HepG2 (cell line): ENCODE measurements around the gene IGSF21. TPM values are rescaled to one million over a fixed set of nuclear protein-coding genes. Genes with fewer than 3 reads are reported as not detected.

Experiments
- ATAC-seq: fragments of 200-7000 bp; cut with Tn5 transposase; 3 replicates; pipeline ENCODE4 v1.9.1; 2020; ENCODE audit warnings: mild to moderate bottlenecking, moderate library complexity
- BruUV-seq: library from RNA; stranded (reverse); fragments of 400-500 nt; replicated peaks from 2 replicates; lab custom pipeline; 2021; lab: Mats Ljungman, UMichigan
- CTCF ChIA-PET: fragments of 300-600 bp; formaldehyde crosslinking; extraction: SDS; loops from one replicate; lab custom pipeline; 2021; ENCODE audit warnings: low total read pairs, inconsistent platforms, low intra/inter-chr PET ratio; lab: Yijun Ruan, JAX
- POLR2A ChIA-PET: fragments of 350-600 bp; sonication (Branson Sonifier 250); formaldehyde crosslinking; loops from one replicate; lab custom pipeline; 2020; ENCODE audit warnings: antibody characterized with exemption, inconsistent platforms; lab: Yijun Ruan, JAX
- DNase-seq: peaks from one replicate; pipeline ENCODE4 v3.0.0-alpha.2; 2015; ENCODE audit warnings: low spot score
- FAIRE-seq: peaks from 3 replicates; lab custom pipeline; 2011; peaks lifted over from hg19 to GRCh38; lab: Jason Lieb, UNC
- H2AFZ ChIP-seq: one replicate; pipeline ENCODE4 v1.6.1; 2011; ENCODE audit warnings: low read length, inconsistent platforms
- H3K27ac ChIP-seq: fragments of 300-600 bp; 3 replicates; pipeline ENCODE4 v1.8.0; 2011; ENCODE audit warnings: mixed run types, mild to moderate bottlenecking, mixed read lengths, low read length, inconsistent platforms; ENCODE audit not compliant: insufficient read depth; ENCODE audit errors: extremely low read length
- H3K27me3 ChIP-seq, 2 experiments: fragments of 200-600 bp in 1 of 2; 2 replicates in 1 of 2; 3 replicates in 1 of 2; pipeline versions ENCODE4 v1.6.0 to v1.8.0; 2011; ENCODE audit warnings: low read length in 2 of 2, mild to moderate bottlenecking in 2 of 2, moderate library complexity in 2 of 2, inconsistent platforms in 1 of 2; ENCODE audit not compliant: insufficient read depth in 2 of 2, control insufficient read depth in 1 of 2
- H3K36me3 ChIP-seq, 2 experiments: fragments of 200-600 bp in 1 of 2; replicated peaks in 1 of 2; 2 replicates in 1 of 2; 3 replicates in 1 of 2; pipeline versions ENCODE4 v1.5.1 to v1.8.0; 2011; ENCODE audit warnings: low read length in 2 of 2, inconsistent platforms in 1 of 2; ENCODE audit not compliant: insufficient read depth in 2 of 2, control insufficient read depth in 1 of 2
- H3K4me1 ChIP-seq: 2 replicates; pipeline ENCODE4 v1.5.1; 2012; ENCODE audit warnings: low read length, inconsistent platforms; ENCODE audit not compliant: insufficient read depth
- H3K4me2 ChIP-seq: 2 replicates; pipeline ENCODE4 v1.6.0; 2011; ENCODE audit warnings: low read depth, low read length, inconsistent platforms
- H3K4me3 ChIP-seq, 3 experiments: fragments of 200-600 bp in 1 of 3; sonication (generic), shearing (Covaris generic) in 1 of 3; replicated peaks in 1 of 3; 2 replicates each; pipeline ENCODE4 v1.5.1; 2011 to 2016; ENCODE audit warnings: low read length in 3 of 3, inconsistent platforms in 2 of 3, low read depth in 2 of 3, mild to moderate bottlenecking in 2 of 3, control low read depth in 1 of 3, mixed read lengths in 1 of 3; ENCODE audit not compliant: insufficient read depth in 1 of 3
- H3K79me2 ChIP-seq: one replicate; pipeline ENCODE4 v1.6.1; 2011; ENCODE audit warnings: low read length, inconsistent platforms; ENCODE audit not compliant: insufficient read depth
- H3K9ac ChIP-seq: 2 replicates; pipeline ENCODE4 v1.6.0; 2011; ENCODE audit warnings: mild to moderate bottlenecking, low read depth, low read length, inconsistent platforms; ENCODE audit not compliant: insufficient read depth
- H3K9me3 ChIP-seq: 2 replicates; pipeline ENCODE4 v1.5.1; 2012; ENCODE audit warnings: mild to moderate bottlenecking, low read length
- H4K20me1 ChIP-seq: 2 replicates; pipeline ENCODE4 v1.6.0; 2011; ENCODE audit warnings: inconsistent platforms, mild to moderate bottlenecking, low read length, moderate library complexity; ENCODE audit not compliant: insufficient read depth
- GPBP1L1 ChIP-seq: sonication (generic); formaldehyde crosslinking; IDR thresholded peaks from 2 replicates; pipeline ENCODE4 v1.5.0; 2020; ENCODE audit warnings: mild to moderate bottlenecking, missing genetic modification reagents
- ZBTB49 ChIP-seq: sonication (generic); formaldehyde crosslinking; IDR thresholded peaks from 2 replicates; pipeline ENCODE4 v1.4.0; 2020; ENCODE audit warnings: missing genetic modification reagents, borderline replicate concordance
- ZFP62 ChIP-seq: sonication (generic); formaldehyde crosslinking; IDR thresholded peaks from 2 replicates; pipeline ENCODE4 v1.4.0; 2020; ENCODE audit warnings: missing genetic modification reagents
- ZGPAT ChIP-seq: IDR thresholded peaks from 2 replicates; pipeline ENCODE4 v1.6.1; 2016; ENCODE audit warnings: mild to moderate bottlenecking
- ZNF670 ChIP-seq: sonication (generic); formaldehyde crosslinking; IDR thresholded peaks from 2 replicates; pipeline ENCODE4 v1.8.0; 2022; ENCODE audit warnings: mild to moderate bottlenecking, missing genetic modification reagents, borderline replicate concordance
- ZNF768 ChIP-seq: sonication (generic); formaldehyde crosslinking; IDR thresholded peaks from 2 replicates; pipeline ENCODE4 v1.4.0; 2020; ENCODE audit warnings: missing genetic modification reagents
- WGBS: methylation state at CpG from one replicate; pipeline ENCODE4 v1.1.6; 2017; ENCODE audit warnings: low lambda C conversion rate; 5-methylcytosine and 5-hydroxymethylcytosine counted together
- in situ Hi-C: cut with HindIII; loops from 2 replicates; pipeline ENCODE4 v1.10.0; 2017; ENCODE audit warnings: low pct_unique_long_range_greater_than_20kb; ENCODE audit not compliant: extremely low pct_ligation_motif_present
- intact Hi-C: fragments of 100-400 bp; cut with micrococcal nuclease; formaldehyde crosslinking; loops from one replicate; pipeline ENCODE4 v1.10.0; 2022; ENCODE audit not compliant: unreplicated experiment
- polyA plus RNA-seq, 8 experiments: library from polyadenylated mRNA; depleted of rRNA in 3 of 8; stranded (reverse) in 7 of 8; unstranded in 1 of 8; fragments of >200 nt; fragmentation: Illumina TruSeq in 4 of 8; extraction: Trizol in 4 of 8; gene quantifications; 2 replicates each; pipeline versions ENCODE4 v1.2.1 to v1.2.3, GENCODE V29; 2011 to 2016; ENCODE audit warnings: low read depth in 4 of 8, missing spikeins in 1 of 8, mixed read lengths in 1 of 8; ENCODE audit not compliant: insufficient read depth in 1 of 8
- total RNA-seq, 5 experiments: library from RNA; depleted of rRNA; stranded (reverse); fragments of >200 nt; fragmentation: Illumina TruSeq; extraction: Trizol; gene quantifications; 2 replicates each; pipeline ENCODE4 v1.2.3, GENCODE V29; 2016; ENCODE audit warnings: low read depth in 1 of 5

The IGSF21 gene
- total and polyA plus RNA-seq, 2 of the 13 experiments (the other 11 are each of a cell fraction or from before 2014, with no cell fraction given), result not detected

- ATAC-seq, result no peak
- Histone ChIP-seq H4K20me1 (no peaks in the 10 kb centered on the region), H3K9ac (no peak overlapping the region), H3K27ac (no peak overlapping the region), H3K36me3 (no peaks in the 10 kb centered on the region)
- DNase-seq, result no peak
- BruUV-seq, result no TSS peak
- intact Hi-C loops, result no loop called here
- TF ChIP-seq ZGPAT (no peak), ZNF670 (CRISPR knock-in tag) (no peak), ZNF768 (CRISPR knock-in tag) (peak; percentile 74), GPBP1L1 (CRISPR knock-in tag) (no peak), ZFP62 (CRISPR knock-in tag) (no peak), ZBTB49 (CRISPR knock-in tag) (no peak)
- TF ChIP-seq, all 625 proteins: peak for 1
- ChIA-PET CTCF (no interaction called here), POLR2A (no interaction called here)
- peaks cover 12% of the 10 kb centered on the region for H3K4me1 ChIP-seq
- H2AFZ ChIP-seq, result no peak overlapping the region
- peaks cover 2% of the 10 kb centered on the region in 2 experiments; a peak in 3 of 5 replicates for H3K27me3 ChIP-seq
- FAIRE-seq, result no peak
- in situ Hi-C loops, result no loop called here
- H3K9me3 ChIP-seq, result no peaks in the 10 kb centered on the region
- H3K4me3 ChIP-seq, result no peak overlapping the region
- H3K4me2 ChIP-seq, result no peak overlapping the region
- WGBS, result 50% methylated on average over 8 of the region's 8 CpGs
- H3K79me2 ChIP-seq, result no peaks in the 10 kb centered on the region
Measured at GRCh38 chr1:18137759-18138345, 30.3 kb downstream of the IGSF21 start.
